ENCODE data around the gene OAF. TPM values are rescaled to one million over a fixed set of nuclear protein-coding genes. Genes with fewer than 3 reads are reported as not detected.
"Not testable (repeated sequence)": the region's sequence is repeated elsewhere in the genome, so short reads cannot be mapped to it uniquely, and the experiment has no call there.

The OAF gene
- total RNA-seq, 1 donor from 2014 or later = 67.5 TPM

DNA sequence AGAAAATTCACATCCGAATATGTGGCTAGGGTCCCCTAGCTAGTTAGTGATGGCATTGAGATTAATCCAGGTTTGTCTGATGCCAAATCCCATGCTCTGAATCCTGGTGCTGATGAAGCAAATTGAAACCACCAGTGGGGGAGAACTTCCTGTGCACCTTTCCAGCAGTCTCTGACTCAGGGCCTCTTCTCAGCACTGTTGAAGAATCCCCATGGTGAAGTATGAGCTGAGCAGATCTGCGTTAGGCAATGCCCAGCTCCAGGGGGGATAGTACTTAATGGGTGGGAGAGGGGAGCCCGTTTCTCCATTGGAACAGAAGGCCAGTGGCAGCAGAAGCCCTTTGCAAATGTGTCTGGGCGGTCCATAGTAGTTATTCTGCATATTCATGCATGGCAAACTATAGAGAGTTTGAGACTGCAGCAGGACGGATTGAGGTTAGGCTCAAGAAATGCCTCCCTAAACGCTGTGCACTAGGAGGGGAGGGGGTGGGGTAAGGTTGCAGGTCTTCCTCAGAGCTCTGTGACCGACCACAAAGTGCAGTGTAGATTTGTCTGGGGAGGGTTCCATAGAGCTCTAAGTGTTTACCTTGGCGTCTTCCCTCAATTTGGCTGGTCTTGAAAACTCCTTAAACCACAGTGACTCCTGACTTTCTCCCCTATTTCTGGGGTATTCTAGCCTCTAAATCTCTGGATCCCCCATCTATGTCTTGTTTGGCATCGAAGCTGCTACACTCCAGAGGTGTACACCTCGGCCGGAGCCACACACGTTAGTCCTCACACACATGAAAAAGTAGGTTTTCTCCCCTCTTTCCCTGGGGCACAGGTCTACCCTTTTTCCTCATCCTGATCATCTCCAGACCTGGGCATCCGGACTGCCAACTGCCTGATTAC, 33.9 kb downstream of the OAF start:
- no peak for DNase-seq (ENCODE audit: extremely low spot score, unreplicated experiment)
- TF ChIP-seq, protein P1, sequence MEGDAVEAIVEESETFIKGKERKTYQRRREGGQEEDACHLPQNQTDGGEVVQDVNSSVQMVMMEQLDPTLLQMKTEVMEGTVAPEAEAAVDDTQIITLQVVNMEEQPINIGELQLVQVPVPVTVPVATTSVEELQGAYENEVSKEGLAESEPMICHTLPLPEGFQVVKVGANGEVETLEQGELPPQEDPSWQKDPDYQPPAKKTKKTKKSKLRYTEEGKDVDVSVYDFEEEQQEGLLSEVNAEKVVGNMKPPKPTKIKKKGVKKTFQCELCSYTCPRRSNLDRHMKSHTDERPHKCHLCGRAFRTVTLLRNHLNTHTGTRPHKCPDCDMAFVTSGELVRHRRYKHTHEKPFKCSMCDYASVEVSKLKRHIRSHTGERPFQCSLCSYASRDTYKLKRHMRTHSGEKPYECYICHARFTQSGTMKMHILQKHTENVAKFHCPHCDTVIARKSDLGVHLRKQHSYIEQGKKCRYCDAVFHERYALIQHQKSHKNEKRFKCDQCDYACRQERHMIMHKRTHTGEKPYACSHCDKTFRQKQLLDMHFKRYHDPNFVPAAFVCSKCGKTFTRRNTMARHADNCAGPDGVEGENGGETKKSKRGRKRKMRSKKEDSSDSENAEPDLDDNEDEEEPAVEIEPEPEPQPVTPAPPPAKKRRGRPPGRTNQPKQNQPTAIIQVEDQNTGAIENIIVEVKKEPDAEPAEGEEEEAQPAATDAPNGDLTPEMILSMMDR (conservative IDR thresholded peaks at IDR 0.05) = no peak
- Mint-ChIP-seq H3K4me1 (ENCODE audit: unreplicated experiment) (peaks cover 4% of the 10 kb centered on the region), H3K9me3 (no peaks in the 10 kb centered on the region), H3K27me3 (peaks cover 92% of the 10 kb centered on the region), H3K27ac (no peak overlapping the region), H3K36me3 (no peaks in the 10 kb centered on the region), H3K4me3 (no peak overlapping the region)

DNA sequence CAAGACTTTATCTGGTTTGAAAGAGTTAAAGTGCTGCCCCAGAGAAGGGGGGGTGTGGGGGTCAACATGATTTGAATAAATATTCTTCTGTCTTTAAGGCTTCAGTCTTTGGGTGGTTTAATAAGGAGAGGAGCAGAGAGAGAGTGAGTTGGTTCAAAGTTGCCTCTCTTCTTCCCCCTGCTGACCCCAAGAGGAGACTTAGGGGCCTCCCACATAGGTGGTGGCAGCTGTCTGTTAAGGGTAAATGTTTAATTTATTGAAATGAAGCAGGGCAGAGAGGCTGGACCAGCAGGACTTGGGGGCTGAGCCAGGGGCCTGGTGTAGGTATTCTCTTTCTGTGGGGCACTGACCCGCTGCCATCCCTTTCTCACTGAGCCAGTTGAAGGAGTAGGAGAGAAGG, 34.6 kb downstream of the OAF start:
- DNase-seq (ENCODE audit: extremely low spot score, unreplicated experiment) = no peak

DNA sequence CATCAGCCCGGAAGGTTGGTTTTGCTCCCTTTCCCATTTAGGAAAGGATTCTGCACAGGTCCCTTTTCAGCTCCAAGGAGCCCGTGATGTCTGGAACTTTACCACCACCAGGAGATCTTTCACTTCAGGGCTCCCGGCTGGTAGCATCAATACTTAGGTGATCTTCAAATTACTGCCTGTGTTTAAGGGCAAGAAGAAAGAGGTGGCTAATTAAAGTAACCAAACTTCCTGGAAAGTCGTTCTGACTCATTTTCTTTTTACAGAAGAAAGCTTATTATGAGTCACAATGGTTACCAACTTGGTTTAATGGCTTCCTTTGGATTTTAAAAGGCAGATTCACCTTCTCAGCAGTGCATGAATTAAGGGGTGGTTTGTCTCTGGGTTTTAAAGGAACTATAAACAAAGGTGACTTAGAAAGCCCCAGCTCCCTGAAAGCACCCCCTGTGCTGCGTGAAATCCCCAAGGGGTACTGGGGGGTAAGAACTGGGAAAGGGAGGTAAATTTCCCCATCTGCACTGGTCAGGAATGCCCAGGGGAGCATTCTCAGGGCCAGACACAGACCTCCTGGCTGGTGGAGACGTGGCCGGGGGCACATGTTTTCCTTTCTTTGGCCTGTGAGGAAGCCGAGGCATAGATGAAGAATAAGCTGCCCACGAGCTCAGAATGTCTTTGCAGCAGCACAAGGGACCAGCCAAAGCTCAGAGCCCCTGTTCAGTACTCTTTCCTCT, 37.9 kb downstream of the OAF start:
- Mint-ChIP-seq H3K9me3 (no peaks in the 10 kb centered on the region), H3K4me3 (no peak overlapping the region), H3K36me3 (no peaks in the 10 kb centered on the region), H3K4me1 (ENCODE audit: unreplicated experiment) (no peaks in the 10 kb centered on the region), H3K27me3 (peaks cover 87% of the 10 kb centered on the region), H3K27ac (no peak overlapping the region)
- DNase-seq (ENCODE audit: extremely low spot score, unreplicated experiment) = no peak
- TF ChIP-seq, protein P1 (conservative IDR thresholded peaks at IDR 0.05) = no peak

More for the DNA sequence above, 34.6 kb downstream of the OAF start:
- no peaks in the 10 kb centered on the region for H3K36me3 Mint-ChIP-seq
- H3K4me1 Mint-ChIP-seq (ENCODE audit: unreplicated experiment) = peaks cover 3% of the 10 kb centered on the region
- H3K27ac Mint-ChIP-seq = no peak overlapping the region
- TF ChIP-seq, protein P1 (conservative IDR thresholded peaks at IDR 0.05) = no peak
- peaks cover 95% of the 10 kb centered on the region for H3K27me3 Mint-ChIP-seq
- H3K4me3 Mint-ChIP-seq = no peak overlapping the region
- no peaks in the 10 kb centered on the region for H3K9me3 Mint-ChIP-seq

DNA sequence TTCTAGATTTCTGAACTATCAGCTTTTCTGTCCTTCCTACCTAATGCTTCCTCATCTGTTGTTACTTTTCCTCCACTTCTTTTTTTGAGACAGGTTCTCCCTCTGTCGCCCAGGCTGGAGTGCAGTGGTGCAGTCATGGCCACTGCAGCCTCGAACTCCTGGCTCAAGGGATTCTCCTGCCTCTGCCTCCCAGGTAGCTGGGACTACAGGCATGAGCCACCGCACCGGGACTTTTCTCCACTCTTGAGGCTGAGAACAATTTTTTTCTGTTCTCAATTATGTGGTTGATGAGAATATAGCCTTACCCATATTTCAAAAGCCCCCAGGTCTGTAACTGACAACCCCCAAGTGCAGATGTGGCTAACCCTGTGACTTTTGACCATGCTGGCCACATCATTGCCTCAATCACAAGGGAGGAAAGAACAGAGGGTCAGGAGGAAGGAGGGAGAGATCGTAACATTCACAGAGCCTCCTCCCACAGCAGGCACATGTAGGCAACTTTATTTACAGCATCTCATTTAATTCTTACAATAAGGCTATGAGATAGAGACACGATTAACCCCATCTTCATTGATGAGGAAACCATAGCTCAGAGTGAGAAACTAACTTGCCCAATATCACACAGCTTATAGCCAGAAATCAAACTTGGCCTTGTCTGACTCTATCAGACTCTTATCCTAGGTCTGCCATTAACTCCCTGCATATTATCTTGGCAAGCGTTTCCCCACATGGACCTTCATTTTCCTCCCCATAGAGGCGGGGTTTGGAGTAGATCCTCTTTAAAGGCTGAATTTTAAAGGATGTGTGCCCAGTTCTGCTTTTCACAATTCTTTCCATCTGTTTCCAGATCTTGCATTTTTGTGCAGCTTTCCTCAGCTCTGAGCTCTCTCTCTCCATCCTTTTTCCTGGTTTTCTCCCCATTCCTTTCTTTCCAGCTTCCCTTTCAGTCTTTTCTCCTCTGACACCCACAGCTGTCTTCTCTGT, 38.7 kb downstream of the OAF start:
- Mint-ChIP-seq H3K27ac (no peak overlapping the region), H3K4me3 (no peak overlapping the region), H3K9me3 (no peaks in the 10 kb centered on the region), H3K4me1 (ENCODE audit: unreplicated experiment) (no peaks in the 10 kb centered on the region), H3K36me3 (no peaks in the 10 kb centered on the region), H3K27me3 (peaks cover 87% of the 10 kb centered on the region)
- no peak for DNase-seq (ENCODE audit: extremely low spot score, unreplicated experiment)
- TF ChIP-seq, protein P1 (conservative IDR thresholded peaks at IDR 0.05) = no peak

DNA sequence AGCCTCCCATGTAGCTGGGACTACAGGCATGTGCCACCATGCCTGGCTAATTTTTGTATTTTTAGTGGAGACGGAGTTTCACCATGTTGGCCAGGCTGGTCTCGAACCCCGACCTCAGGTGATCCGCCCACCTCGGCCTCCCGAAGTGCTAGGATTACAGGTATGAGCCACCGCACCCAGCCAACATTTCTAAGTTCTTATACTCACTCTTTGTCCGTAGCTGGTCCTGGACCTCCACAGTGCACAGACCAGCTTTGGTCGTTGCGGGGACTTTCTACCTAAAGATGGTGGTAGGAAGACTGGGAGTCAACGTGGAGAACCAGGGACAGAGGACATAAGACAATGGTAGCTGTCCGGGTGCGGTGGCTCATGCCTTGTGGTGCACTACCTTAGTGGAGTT, 42.5 kb downstream of the OAF start:
- H3K27me3 Mint-ChIP-seq = peaks cover 87% of the 10 kb centered on the region
- H3K36me3 Mint-ChIP-seq; H3K4me1 Mint-ChIP-seq (ENCODE audit: unreplicated experiment); H3K27ac Mint-ChIP-seq; H3K4me3 Mint-ChIP-seq; DNase-seq (ENCODE audit: extremely low spot score, unreplicated experiment); H3K9me3 Mint-ChIP-seq: not testable (repeated sequence)
